Stimulated activated CD4-positive, alpha-beta T cell treated with anti-CD3 and anti-CD28 coated beads, Interleukin-12 subunit alpha, Interleukin-12 subunit beta, amount 100 ng/mL, for 48 hours (primary cell): ENCODE data around the gene PRRG4.
"Not testable (repeated sequence)": the region's sequence is repeated elsewhere in the genome, so short reads cannot be mapped to it uniquely, and the experiment has no call there.

ENCODE experiments used
- DNase-seq, 3 donors: peaks; one replicate each; pipeline ENCODE4 v3.0.0-alpha.2; 2020; ENCODE audit warnings: low read depth in 2 of 3, low spot score in 1 of 3

PRRG4 gene

DNA sequence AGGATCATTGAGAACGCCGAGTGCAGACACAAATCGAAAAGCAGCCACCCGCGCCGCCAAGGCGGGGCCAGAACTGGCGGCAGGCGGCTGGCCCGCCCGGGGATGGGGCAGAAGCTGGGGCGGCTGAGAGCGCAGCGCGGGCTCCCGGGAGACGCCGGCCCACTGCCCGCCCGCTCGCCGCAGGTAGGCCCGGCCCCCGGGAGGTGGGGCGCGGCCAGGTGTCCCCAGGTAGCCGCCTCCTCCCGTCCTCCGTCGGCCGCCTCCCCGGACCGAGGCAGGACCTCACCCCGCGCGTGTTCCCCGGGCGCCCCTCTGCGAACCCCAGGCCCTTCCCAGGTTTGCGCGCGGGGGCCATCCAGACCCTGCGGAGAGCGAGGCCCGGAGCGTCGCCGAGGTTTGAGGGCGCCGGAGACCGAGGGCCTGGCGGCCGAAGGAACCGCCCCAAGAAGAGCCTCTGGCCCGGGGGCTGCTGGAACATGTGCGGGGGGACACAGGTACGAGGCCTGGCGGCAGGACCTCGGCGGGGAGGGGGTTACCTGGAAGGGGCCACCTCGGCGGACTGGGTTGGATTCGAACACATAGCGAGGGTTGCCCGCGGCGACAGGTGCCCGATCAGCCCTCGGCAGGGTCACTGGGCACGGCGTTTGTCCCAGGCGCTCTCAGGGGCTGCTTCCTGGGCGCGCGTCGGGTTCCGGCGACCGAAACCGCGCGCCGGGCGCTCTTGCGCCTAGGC, at the start of gene PRRG4:
Gene PRRG4, plus strand, starts transcription at position 248 of the 733 bp plus-strand sequence. CDS start 603 bp downstream, outside the sequence.
- peak; percentile 15 to 39 (median 25) for DNase-seq

DNA sequence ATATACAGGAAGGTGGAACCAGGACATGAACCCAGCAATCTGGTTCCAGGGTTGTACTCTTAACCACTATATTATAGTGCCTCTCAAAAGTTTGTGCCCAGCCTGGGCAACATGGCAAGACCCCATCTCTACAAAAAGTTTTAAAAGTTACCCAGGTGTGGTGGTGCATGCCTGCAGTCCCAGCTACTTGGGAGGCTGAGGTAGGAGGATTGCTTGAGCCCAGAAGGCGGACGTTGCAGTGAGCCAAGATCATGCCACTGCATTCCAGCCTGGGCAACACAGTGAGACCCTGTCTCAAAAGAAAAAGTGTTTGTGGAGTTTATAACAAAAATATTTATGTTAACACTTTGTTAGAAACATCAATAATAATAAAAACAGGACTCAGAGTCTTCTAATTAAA, 48.9 kb upstream of the PRRG4 start:
- not testable (repeated sequence) for DNase-seq

DNA sequence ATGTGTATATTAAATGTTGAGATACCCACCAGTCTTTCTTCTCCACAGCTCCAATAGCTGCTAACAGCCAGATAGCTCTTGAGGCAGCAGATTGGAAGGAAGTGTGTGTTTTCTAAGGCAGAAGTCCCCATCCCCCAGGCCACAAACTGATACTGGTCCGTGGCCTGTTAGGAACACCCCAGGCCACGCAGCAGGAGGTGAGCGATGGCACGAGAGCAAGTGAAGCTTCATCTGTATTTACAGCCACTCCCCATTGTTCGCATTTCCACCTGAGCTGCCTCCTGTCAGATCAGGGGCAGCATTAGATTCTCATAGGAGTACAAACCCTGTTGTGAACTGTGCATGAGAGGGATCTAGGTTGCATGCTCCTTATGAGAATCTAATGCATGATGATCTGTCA, 48.0 kb upstream of the PRRG4 start:
- DNase-seq: no peak

DNA sequence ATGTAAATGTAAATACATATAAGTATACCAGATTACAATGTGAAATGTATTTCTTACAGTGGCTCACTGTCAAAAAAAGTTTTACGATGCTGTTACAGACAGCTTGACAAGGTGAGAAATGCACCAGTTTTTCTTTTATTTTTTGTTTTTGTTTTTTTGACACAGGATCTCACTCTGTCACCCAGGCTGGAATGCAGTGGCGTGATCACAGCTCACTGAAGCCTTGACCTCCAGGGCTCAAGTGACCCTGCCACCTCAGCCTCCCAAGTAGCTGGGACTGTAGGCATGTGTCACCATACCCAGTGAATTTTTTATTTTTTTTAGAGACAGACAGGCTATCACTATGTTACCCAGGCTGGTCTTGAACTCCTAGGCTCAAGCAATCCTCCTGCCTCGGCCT, 44.5 kb upstream of the PRRG4 start:
- no peak for DNase-seq

DNA sequence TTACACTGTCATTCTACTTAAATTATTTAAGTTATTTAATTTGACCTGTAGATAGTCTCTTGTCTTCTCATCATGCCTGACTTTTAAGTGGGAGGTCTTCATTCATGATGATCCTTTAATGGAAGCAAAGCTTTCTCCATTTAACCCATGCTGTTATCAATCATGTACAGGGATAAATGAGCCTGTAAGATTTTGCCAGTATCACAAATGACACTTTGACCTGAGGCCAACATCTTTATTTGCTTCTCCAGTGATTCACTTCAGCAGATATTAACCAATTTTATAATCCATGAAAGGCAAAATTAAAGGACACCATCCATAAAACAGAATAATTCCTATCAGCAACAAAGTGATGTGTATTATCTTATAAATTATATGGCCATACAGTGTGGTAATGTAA, 42.9 kb upstream of the PRRG4 start:
- no peak for DNase-seq

DNA sequence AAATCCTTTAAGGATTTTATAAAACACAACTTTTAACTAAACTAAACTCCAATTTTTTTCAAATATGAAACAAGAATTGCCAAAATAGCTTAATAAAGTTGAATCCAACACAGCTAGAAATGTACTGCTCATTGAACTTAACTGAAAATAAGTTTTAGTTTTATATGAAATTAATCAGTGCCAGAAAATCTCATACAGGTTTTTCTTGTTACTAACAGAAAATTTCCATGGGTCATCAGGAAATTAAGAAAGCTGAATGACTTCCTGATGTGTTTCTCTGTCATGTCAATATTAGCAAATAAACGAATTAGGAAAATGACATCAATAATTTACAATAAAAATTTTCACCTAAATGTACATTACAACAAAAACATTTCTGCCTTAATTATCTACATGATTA, 38.8 kb upstream of the PRRG4 start:
- no peak for DNase-seq

DNA sequence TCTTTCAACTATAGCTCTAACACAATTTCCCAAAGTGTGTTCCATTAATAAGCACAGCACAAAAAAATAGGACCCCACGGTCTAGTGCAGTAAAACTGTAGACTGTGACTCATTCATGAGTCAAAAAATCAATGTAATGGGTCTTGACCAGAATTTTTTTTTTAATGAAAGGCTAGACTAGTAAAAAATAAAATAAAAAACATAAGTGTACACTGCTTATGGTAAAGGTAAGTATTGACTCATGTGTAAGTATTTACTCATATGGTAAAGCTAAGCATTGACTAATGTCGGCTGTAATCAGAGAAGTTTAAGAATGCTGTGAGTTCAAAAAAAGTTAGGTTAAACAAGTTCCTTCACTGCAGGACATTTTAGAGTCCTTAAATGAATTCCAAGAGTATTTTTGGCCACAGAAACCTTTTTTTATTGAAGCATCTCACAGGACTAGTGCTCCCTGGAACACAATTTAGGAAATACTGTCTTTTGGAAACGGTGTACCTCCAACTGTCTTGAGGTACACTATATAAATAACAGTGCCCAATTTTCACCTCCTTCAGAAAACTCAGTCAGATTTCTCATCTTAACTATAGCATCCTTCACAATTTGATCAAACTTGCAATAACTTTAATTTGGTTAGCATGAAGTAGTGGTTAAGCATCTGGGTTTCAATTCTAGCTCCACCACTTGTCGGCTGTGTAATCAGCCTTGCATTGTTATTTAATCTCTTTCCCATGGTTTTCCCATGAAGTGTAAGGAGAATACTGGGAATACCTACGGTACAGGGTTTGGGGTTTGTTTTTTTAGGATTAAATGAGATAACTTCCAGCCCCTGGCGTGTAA, 37.4 kb upstream of the PRRG4 start:
- DNase-seq: no peak

DNA sequence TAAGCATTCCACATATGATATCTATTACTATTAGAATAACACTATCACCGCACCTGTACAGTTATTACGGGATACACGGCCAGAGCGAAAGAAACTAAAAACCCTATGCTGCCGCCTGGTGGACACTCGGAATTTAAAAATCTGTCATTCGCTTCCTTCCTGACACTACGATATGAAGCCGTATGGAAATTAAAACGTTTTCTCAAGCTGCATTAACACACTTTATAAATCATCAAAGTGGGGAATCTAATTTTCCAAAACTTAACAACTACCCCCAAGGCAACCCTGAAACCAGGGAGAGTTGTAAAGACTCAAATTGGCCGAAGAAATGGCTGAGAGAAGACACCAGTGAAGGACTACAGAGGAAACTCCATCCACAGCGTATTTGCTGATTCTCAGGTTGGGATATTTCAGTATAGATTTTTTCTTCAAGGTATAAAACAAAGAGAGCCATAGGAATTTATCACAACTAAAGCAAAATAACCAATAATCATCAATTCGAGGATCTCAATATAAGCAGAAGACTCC, 36.7 kb upstream of the PRRG4 start:
- DNase-seq: peak; percentile 25 to 71 (median 49)

DNA sequence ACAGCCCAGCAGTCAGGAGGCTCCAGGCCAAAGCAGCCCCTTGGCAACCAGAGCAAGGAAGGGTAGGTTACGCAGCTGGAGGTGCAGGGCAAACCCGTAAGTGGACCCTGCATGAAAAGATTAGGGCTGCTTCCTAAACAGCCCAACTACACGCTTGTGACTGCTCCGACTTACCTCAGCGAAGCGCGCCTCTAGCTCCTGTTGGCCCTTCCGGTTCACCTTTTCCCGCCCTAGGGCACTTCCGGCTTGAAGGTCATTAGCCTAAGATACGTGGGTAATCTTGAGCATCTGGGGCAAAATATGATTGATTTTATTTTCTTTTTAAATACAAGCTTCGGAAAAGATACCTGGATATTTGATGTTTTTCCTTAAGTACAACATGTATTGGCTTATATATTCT, 35.3 kb upstream of the PRRG4 start, which contains the start of gene CCDC73:
Gene CCDC73, minus strand, starts transcription at position 224 of the 400 bp plus-strand sequence. CDS start 34,419 bp downstream, outside the sequence.
- no peak for DNase-seq

DNA sequence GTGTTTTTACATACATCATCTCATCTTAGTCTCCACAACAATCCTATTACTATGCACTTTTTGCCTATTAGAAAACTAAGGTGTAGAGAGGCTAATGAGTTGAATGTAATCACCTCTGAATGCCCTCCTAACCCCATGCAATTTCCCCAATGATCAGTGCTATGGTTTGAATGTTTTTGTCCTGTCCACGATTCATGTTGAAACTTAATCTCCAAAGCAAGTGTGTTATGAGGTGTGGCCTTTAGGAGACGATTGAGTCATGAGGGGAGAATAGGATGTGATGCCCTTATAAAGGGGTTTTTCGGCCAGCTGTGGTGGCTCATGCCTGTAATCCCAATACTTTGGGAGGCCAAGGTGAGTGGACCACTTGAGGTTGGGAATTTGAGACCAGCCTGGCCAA, 33.3 kb upstream of the PRRG4 start:
- DNase-seq: no peak

DNA sequence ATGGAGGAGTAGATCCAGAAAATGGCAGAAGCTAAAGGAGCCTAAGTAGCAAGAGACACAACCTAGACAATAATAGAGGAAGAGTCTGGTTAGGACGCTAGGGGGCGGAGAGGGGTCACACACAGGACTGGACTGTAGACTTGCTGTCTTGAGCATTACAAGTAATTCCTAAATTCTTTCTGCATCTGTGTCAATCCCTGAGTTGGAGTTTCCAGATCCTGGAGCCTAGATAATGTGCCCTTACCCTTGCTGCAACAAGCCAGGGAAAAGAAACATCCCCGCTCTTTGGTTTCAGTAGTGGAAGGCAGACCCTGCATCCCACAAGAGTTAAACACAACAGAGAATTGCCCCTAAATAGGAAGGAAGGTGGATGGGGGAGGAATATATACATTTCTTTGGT, 20.4 kb upstream of the PRRG4 start:
- DNase-seq: peak; percentile 24 to 56 (median 52)

DNA sequence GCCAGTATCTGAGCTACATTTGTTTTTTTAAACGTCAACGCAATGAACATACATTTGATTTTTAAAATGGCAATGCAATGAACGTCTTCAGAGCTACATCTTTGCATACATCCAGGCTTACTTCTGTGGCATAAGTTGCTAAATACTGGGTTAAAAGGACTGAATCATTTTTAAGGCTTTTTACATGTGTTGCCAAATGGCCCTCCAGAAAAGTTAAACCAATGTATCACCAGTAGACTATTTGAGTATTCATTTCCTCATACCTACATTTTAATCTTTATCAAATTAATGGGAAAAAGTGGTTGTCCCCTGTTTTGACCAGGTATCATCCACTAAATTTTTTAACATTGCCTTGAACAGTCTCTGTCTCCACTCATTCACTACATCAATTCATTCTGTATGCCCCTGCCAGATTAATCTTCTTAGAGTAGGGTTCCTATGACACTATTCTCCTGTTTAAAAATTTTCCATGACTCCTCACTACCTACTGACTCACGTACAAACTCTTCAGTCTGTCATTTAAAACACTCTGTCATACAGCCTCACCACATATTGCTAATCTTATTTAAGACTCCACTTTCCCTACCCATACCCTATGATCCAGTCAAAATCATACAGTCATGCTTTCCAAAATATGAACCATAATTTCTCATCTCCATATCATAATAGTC, 12.4 kb upstream of the PRRG4 start:
- no peak for DNase-seq

DNA sequence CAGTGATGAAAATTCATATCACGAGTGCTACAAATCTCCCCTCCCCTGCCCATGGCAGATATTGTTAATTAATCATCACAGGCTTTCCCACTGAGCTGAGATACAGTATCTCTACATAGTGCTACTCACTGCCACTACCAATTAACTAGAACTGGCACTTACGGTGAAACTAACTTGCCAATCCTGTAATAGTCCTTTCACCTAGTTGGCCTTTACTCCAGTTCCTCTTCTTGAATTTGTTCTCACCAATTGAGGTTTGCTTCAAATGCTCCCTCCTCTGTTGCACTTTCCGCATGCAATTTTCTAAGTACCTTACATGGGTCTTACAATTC, 11.9 kb upstream of the PRRG4 start:
- DNase-seq: no peak

DNA sequence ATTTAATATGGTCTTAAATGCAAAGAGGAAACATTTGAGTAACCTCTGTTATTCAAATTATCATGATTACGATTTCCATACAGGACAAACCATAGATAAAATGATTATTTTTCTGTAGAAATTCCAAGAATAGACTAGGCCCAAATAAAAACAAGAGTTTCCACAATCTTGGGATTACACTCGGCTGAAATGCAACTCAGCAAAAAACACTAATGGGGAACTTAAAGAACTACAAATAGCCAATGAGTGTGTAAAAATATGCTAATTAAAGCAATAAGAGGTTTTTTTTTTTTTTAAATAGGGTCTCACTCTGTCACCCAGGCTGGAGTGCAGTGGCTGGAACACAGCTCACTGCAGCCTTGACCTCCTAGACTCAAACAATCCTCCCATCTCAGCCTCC, 10.5 kb upstream of the PRRG4 start:
- DNase-seq: no peak

DNA sequence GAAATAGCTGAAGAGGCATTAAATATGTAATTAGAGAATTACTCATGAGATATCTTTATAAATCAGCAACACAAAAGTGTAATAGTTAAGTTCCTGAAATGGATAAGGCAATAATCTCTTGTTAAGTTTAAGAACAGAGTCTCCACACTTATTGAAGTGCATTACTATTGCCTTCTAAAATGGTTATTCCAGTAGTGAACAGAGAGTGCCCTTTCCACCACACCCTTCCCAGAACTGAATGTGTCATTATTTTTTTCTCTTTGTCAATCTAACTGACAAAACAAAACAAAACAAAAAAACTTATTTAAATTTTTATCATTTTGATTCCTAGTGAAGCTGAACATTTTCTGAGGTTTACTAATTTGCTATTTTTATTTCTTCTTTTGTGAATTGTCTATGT, 9.2 kb upstream of the PRRG4 start:
- DNase-seq: no peak

DNA sequence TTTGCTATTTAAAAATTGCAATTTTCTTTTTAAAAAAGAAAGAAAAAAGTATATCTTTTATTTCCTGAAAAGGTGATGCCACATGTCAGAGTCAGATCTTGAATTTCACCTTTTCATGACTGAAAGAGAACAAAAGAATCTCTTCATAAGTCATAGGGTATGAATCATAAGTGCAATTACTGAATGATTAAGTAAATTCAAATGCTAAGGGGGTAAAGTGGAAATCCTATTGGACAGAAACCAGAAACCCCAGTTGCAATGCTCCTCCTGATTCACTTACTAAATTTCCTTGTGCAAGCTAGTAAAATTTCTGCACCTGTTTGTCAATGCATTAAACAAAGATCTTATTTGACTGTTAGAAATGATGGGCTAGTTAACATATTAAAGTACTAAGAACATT, 8.2 kb upstream of the PRRG4 start:
- DNase-seq: no peak

DNA sequence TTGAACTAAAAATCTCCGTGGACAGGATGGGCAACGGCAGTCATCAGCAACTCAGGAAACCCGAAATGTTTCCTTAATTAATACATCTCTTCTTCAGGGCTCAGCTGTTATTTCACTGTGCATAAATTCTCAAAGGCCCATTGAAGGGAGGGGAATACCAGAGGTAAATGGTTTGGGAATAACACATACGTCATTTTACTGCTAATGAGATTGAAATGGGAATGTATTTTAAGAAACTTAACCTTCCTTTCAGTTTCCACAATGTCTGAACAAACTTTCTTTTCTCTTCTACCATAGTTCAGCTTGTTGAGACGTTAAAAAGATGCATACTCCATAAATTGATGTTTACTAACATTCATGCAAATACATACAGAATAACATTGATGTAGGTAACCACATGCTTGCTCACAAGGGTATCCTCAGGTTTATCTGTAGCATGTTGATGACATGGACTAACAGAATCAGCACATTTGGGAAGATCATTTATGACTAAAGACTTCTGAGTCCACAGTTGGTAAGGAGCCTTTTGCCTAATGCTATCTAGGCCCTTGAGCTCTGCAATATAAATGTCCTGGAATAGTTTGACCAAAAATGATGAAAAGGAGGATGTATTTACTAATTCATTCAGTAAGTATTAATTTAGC, 7.7 kb upstream of the PRRG4 start:
- no peak for DNase-seq

DNA sequence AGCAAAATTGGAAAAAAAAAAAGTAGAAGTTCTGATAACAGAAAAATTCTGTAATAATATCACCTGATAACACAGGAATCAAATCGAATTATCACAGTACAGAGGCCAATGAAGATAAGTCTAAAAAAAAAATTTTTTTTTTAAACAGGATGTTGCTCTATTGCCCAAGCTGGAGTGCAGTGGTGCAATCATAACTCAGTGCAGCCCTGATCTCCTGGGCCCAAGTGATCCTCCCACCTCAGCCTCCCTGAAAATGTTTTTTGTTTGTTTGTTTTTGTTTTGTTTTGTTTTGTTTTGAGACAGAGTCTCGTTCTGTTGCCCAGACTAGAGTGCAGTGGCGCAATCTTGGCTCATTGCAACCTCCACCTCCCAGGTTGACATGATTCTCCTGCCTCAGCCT, 6.1 kb upstream of the PRRG4 start:
- DNase-seq: not testable (repeated sequence)

DNA sequence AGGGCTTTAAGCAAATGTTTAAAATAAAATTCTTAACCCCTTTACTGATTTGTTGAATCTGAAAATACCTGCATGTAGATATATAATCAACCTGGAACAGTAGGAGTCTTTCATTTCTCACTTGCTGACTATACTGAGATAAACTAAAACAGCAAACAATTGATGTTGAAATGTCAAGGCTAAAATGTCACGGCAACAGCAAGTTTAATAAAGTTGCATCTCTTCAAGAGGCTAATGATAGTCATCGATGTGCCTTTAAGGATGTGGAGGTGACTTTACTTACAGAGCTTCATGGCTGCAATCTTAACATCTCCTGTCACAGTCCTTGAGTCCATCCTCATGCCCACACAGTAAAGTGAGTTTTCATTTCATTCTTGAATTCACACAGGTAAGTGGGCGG, 3.6 kb upstream of the PRRG4 start:
- no peak for DNase-seq

DNA sequence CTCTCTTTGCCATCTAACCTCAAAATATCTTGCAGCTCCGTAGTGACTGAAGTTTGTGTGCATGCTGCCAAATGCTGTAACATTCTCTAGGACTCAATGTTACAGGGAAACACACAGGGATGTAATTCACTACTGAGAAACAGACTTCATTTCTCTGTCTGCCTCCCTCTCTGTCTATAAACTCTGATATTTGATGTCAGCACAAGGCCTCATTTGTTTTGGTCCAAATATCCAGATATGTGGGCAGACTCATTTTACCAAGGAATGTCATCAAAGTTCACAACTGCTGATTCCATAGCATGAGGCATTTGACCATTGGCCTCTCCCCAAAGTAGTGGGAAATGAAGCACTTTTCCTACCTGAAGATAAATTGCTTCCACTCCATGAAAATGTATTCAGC, 2.5 kb upstream of the PRRG4 start:
- no peak for DNase-seq

DNA sequence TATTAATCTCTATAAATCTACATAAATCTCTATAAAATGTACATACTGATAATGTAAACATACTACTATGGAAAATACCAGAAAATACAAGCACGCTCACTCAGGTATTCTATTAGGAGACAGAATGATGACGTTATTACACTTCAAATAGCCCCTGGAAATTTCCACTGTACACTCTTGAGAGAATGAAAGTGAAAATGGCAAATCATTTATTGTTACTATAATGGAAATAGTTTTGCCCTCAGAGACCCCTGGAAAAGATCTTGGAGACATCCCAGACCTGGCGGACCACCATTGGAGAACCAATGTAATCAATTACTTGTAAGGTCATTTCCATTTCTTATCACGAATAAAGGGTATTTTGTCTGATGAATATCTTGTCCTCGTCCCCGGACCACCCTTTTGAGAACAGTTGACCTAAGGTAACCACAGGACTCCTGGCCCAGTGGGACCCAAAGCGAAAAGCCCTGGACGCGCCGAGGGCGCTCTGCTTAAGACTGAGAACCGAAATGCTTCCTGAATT, 509 bp upstream of the PRRG4 start:
- DNase-seq: no peak
